Thyroid gland (tissue), 4 donors: ENCODE measurements around the gene GABPA. TPM values are rescaled to one million over a fixed set of nuclear protein-coding genes. Genes with fewer than 3 reads are reported as not detected.
"Not testable (repeated sequence)": the region's sequence is repeated elsewhere in the genome, so short reads cannot be mapped to it uniquely, and the experiment has no call there.

ENCODE experiments used
- DNase-seq, 2 donors: peaks; one replicate each; pipeline ENCODE4 v3.0.0-alpha.2; 2019
- H3K27ac ChIP-seq, 3 donors: fragments of 200-600 bp; sonication (generic); 1 replicate in 2 of 3; 2 replicates in 1 of 3; pipeline ENCODE4 v1.5.1; 2016 to 2019; ENCODE audit warnings: mild to moderate bottlenecking in 1 of 3, moderate library complexity in 1 of 3
- H3K27me3 ChIP-seq: fragments of 200-600 bp; sonication (generic); one replicate; pipeline ENCODE4 v1.5.1; 2019
- H3K36me3 ChIP-seq, 2 donors: fragments of 200-600 bp; sonication (generic); one replicate each; pipeline ENCODE4 v1.5.1; 2016 to 2019
- H3K4me1 ChIP-seq, 2 donors: fragments of 200-600 bp; sonication (generic); one replicate each; pipeline ENCODE4 v1.5.1; 2017 to 2019
- H3K4me3 ChIP-seq, 3 donors: fragments of 200-600 bp; sonication (generic); replicated peaks in 1 of 3; 1 replicate in 2 of 3; 2 replicates in 1 of 3; pipeline ENCODE4 v1.5.1; 2016; ENCODE audit warnings: mild to moderate bottlenecking in 1 of 3
- H3K9me3 ChIP-seq: fragments of 200-600 bp; sonication (generic); one replicate; pipeline ENCODE4 v1.5.1; 2017
- CTCF ChIP-seq, 6 experiments: fragments of 200-600 bp in 3 of 6; fragments of 450-650 bp in 3 of 6; sonication (generic) in 3 of 6; IDR thresholded peaks; one replicate each; pipeline ENCODE4 v1.5.1; 2016 to 2019; ENCODE audit warnings: antibody characterized with exemption in 6 of 6, mild to moderate bottlenecking in 2 of 6, inconsistent platforms in 1 of 6, moderate library complexity in 1 of 6
- POLR2A ChIP-seq, 2 donors: fragments of 450-650 bp; IDR thresholded peaks; one replicate each; pipeline ENCODE4 v1.6.1; 2017; ENCODE audit warnings: antibody characterized with exemption in 2 of 2, mild to moderate bottlenecking in 2 of 2, moderate library complexity in 1 of 2
- WGBS, 2 donors: methylation state at CpG; one replicate each; pipeline ENCODE4 v1.1.5; 2017; 5-methylcytosine and 5-hydroxymethylcytosine counted together
- intact Hi-C: fragments of 100-400 bp; cut with DNase I; formaldehyde crosslinking; loops from one replicate; pipeline ENCODE4 v1.15.1; 2023
- total RNA-seq, 4 donors: library from RNA; depleted of rRNA; stranded (reverse); fragments of >200 nt; gene quantifications; one replicate each; pipeline ENCODE4 v1.2.3, GENCODE V29; 2016

The GABPA gene
- total RNA-seq, 4 donors from 2014 or later = 37.3 to 39.8 (median 38.4) TPM

DNA sequence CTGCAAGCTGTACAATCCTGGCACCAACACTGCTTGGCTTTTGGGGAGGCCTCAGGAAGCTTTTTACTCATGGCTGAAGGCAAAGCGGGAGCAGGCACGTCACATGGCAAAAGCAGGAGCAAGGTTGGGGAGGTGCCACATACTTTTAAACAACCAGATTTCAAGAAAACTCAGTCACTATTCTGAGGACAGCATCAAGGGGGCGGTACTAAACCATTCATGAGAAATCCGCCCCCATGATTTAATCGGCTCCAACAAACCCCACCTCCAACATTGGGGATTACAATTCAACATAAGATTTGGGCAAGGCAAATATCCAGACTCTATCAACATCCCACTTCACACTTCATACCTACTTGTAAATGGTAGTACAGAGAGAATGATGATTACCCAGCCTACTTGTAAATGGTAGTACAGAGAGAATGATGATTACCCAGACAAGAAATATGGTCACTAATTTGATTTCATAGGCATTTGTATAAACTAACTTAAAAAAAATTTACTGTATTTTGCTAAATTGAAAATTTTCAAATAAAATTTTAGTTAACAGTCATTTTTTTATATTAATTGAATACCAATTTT is 25.0 kb upstream of the GABPA start:
- Histone ChIP-seq H3K4me3 (no peak overlapping the region), H3K27me3 (no peaks in the 10 kb centered on the region), H3K9me3 (no peaks in the 10 kb centered on the region), H3K36me3 (no peaks in the 10 kb centered on the region), H3K27ac (no peak overlapping the region), H3K4me1 (no peaks in the 10 kb centered on the region)
- whole genome bisulfite sequencing, 2 donors = 86 to 89% methylated on average over 5 of the region's 5 CpGs
- no peak for DNase-seq
- intact Hi-C loops = loop anchor here (2.0 kb wide), 1 partner anchor 101 kb away; no protein-coding TSS in a partner anchor
- TF ChIP-seq POLR2A (IDR thresholded peaks at IDR 0.05) = no peak
- TF ChIP-seq CTCF (IDR thresholded peaks at IDR 0.05) = no peak

GRCh38 chr21:25710550-25710949 is 24.2 kb upstream of the GABPA start:
- Histone ChIP-seq H3K4me1 (no peaks in the 10 kb centered on the region), H3K9me3 (no peaks in the 10 kb centered on the region), H3K27ac (no peak overlapping the region), H3K27me3 (no peaks in the 10 kb centered on the region), H3K36me3 (no peaks in the 10 kb centered on the region), H3K4me3 (no peak overlapping the region)
- intact Hi-C loops = no loop called here
- DNase-seq = no peak
- WGBS, 2 donors = 87% methylated on average over 5 of the region's 5 CpGs
- TF ChIP-seq POLR2A (IDR thresholded peaks at IDR 0.05) = no peak
- TF ChIP-seq CTCF (IDR thresholded peaks at IDR 0.05) = no peak

DNA sequence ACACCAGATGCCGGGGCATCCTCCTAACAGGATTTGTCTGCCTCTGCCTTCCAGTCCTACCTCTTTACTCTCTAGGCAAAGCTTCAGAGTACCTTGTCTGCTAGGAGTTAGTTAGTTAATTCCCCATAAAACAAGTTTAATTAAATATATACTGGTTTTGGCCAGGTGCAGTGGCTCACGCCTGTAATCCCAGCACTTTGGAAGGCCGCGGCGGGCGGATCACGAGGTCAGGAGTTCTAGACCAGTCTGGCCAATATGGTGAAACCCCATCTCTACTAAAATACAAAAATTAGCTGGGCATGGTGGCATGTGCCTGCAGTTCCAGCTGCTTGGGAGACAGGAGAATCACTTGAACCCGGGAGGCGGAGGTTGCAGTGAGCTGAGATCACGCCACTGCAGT is 20.7 kb upstream of the GABPA start:
- WGBS, 2 donors = 99% methylated on average over 10 of the region's 10 CpGs
- H3K27ac ChIP-seq, H3K4me1 ChIP-seq, H3K4me3 ChIP-seq, H3K36me3 ChIP-seq, H3K9me3 ChIP-seq, intact Hi-C loops, H3K27me3 ChIP-seq, DNase-seq: not testable (repeated sequence)

GRCh38 chr21:25717491-25718147 is 17.2 kb upstream of the GABPA start:
- TF ChIP-seq CTCF (IDR thresholded peaks at IDR 0.05) = no peak
- TF ChIP-seq POLR2A (IDR thresholded peaks at IDR 0.05) = no peak
- DNase-seq = no peak
- intact Hi-C loops = no loop called here
- Histone ChIP-seq H3K4me1 (peaks cover 0 to 3% of the 10 kb centered on the region in 2 donors), H3K27ac (no peak overlapping the region), H3K4me3 (no peak overlapping the region), H3K9me3 (no peaks in the 10 kb centered on the region), H3K27me3 (no peaks in the 10 kb centered on the region), H3K36me3 (peaks cover 0 to 4% of the 10 kb centered on the region in 2 donors)
- WGBS, 2 donors = 85 to 88% methylated on average over 5 of the region's 5 CpGs

GRCh38 chr21:25721987-25722386 is 12.8 kb upstream of the GABPA start:
- TF ChIP-seq CTCF (IDR thresholded peaks at IDR 0.05) = no peak
- no peak for TF ChIP-seq POLR2A (IDR thresholded peaks at IDR 0.05)
- Histone ChIP-seq H3K9me3 (no peaks in the 10 kb centered on the region), H3K27ac (no peak overlapping the region), H3K36me3 (peaks cover 12 to 36% of the 10 kb centered on the region in 2 donors), H3K4me3 (no peak overlapping the region), H3K4me1 (peaks cover 0 to 3% of the 10 kb centered on the region in 2 donors), H3K27me3 (no peaks in the 10 kb centered on the region)
- no peak for DNase-seq
- WGBS, 2 donors = 92 to 95% methylated on average over 3 of the region's 3 CpGs
- intact Hi-C loops = no loop called here
